H9 (cell line): ENCODE data around the gene CDK16. TPM values are rescaled to one million over a fixed set of nuclear protein-coding genes. Genes with fewer than 3 reads are reported as not detected.

Source experiments
- DNase-seq: peaks from one replicate; pipeline ENCODE4 v3.0.0-alpha.2; 2017
- H2AFZ ChIP-seq: one replicate; pipeline ENCODE4 v1.6.1; 2013; ENCODE audit warnings: mild to moderate bottlenecking, low read length, control low read depth, moderate library complexity
- H2AK5ac ChIP-seq: 2 replicates; pipeline ENCODE4 v1.6.1; 2013; ENCODE audit warnings: low read length, control low read depth, mixed read lengths; ENCODE audit not compliant: insufficient read length
- H2BK120ac ChIP-seq: one replicate; pipeline ENCODE4 v1.6.1; 2013; ENCODE audit warnings: low read depth, mild to moderate bottlenecking, low read length, control low read depth, inconsistent platforms; ENCODE audit not compliant: poor library complexity, severe bottlenecking
- H2BK12ac ChIP-seq: 2 replicates; pipeline ENCODE4 v1.6.1; 2013; ENCODE audit warnings: low read length, control low read depth, mixed read lengths, low read depth; ENCODE audit not compliant: insufficient read length
- H2BK15ac ChIP-seq: 2 replicates; pipeline ENCODE4 v1.6.1; 2013; ENCODE audit warnings: low read depth, low read length, control low read depth
- H2BK20ac ChIP-seq: one replicate; pipeline ENCODE4 v1.6.1; 2013; ENCODE audit warnings: low read depth, mild to moderate bottlenecking, low read length, control low read depth, inconsistent platforms; ENCODE audit not compliant: poor library complexity, severe bottlenecking
- H2BK5ac ChIP-seq: 2 replicates; pipeline ENCODE4 v1.6.1; 2013; ENCODE audit warnings: low read length, control low read depth, mixed read lengths; ENCODE audit not compliant: insufficient read length
- H3K14ac ChIP-seq: 2 replicates; pipeline ENCODE4 v1.6.1; 2013; ENCODE audit warnings: low read length, control low read depth; ENCODE audit not compliant: insufficient read depth
- H3K18ac ChIP-seq: 2 replicates; pipeline ENCODE4 v1.6.1; 2013; ENCODE audit warnings: low read depth, mild to moderate bottlenecking, mixed read lengths, low read length, control low read depth; ENCODE audit not compliant: insufficient read length
- H3K23ac ChIP-seq: 2 replicates; pipeline ENCODE4 v1.6.1; 2013; ENCODE audit warnings: low read length, control low read depth, mixed read lengths, low read depth; ENCODE audit not compliant: insufficient read length
- H3K23me2 ChIP-seq: 2 replicates; pipeline ENCODE4 v1.6.1; 2013; ENCODE audit warnings: low read depth, mild to moderate bottlenecking, mixed read lengths, low read length, control low read depth; ENCODE audit not compliant: insufficient read length, poor library complexity, severe bottlenecking
- H3K27ac ChIP-seq: 2 replicates; pipeline ENCODE4 v1.5.1; 2013; ENCODE audit warnings: low read length, control low read depth, mixed read lengths, low read depth; ENCODE audit not compliant: insufficient read length
- H3K27me3 ChIP-seq: 2 replicates; pipeline ENCODE4 v1.6.1; 2013; ENCODE audit warnings: low read length, control low read depth, inconsistent platforms; ENCODE audit not compliant: insufficient read depth
- H3K4ac ChIP-seq: 2 replicates; pipeline ENCODE4 v1.6.1; 2013; ENCODE audit warnings: low read depth, mild to moderate bottlenecking, control low read depth, inconsistent platforms, low read length, moderate library complexity
- H3K4me1 ChIP-seq: 2 replicates; pipeline ENCODE4 v1.6.1; 2013; ENCODE audit warnings: low read length, control low read depth, inconsistent platforms; ENCODE audit not compliant: insufficient read depth
- H3K4me2 ChIP-seq: 2 replicates; pipeline ENCODE4 v1.6.1; 2013; ENCODE audit warnings: low read length, control low read depth, mixed read lengths; ENCODE audit not compliant: insufficient read length, insufficient read depth
- H3K56ac ChIP-seq: 2 replicates; pipeline ENCODE4 v1.6.1; 2013; ENCODE audit warnings: low read depth, mild to moderate bottlenecking, mixed read lengths, low read length, control low read depth; ENCODE audit not compliant: insufficient read length
- H3K79me1 ChIP-seq: 2 replicates; pipeline ENCODE4 v1.6.1; 2013; ENCODE audit warnings: low read depth, mild to moderate bottlenecking, moderate library complexity, low read length, control low read depth, inconsistent platforms; ENCODE audit not compliant: insufficient read depth, poor library complexity, severe bottlenecking
- H3K79me2 ChIP-seq: 2 replicates; pipeline ENCODE4 v1.6.1; 2013; ENCODE audit warnings: low read length, control low read depth, inconsistent platforms; ENCODE audit not compliant: insufficient read depth
- H3K9ac ChIP-seq: 2 replicates; pipeline ENCODE4 v1.6.1; 2013; ENCODE audit warnings: low read length, control low read depth, mixed read lengths; ENCODE audit not compliant: insufficient read length; ENCODE audit errors: extremely low read depth
- H3K9me3 ChIP-seq: one replicate; pipeline ENCODE4 v1.6.1; 2013; ENCODE audit warnings: low read depth, low read length, inconsistent platforms; ENCODE audit not compliant: control insufficient read depth
- H3T11ph ChIP-seq: one replicate; pipeline ENCODE4 v1.6.1; 2013; ENCODE audit warnings: mild to moderate bottlenecking, low read length, control low read depth, inconsistent platforms
- H4K20me1 ChIP-seq: one replicate; pipeline ENCODE4 v1.6.1; 2013; ENCODE audit not compliant: control insufficient read depth, insufficient read length, insufficient read depth
- H4K5ac ChIP-seq: 2 replicates; pipeline ENCODE4 v1.6.1; 2013; ENCODE audit warnings: low read depth, mild to moderate bottlenecking, mixed read lengths, low read length, control low read depth; ENCODE audit not compliant: insufficient read length
- H4K8ac ChIP-seq: replicated peaks from 2 replicates; pipeline ENCODE4 v1.6.1; 2013; ENCODE audit warnings: low read length, control low read depth, mixed read lengths, low read depth; ENCODE audit not compliant: insufficient read length
- H4K91ac ChIP-seq: 2 replicates; pipeline ENCODE4 v1.6.1; 2013; ENCODE audit warnings: low read depth, mild to moderate bottlenecking, moderate library complexity, mixed read lengths, low read length, control low read depth; ENCODE audit not compliant: insufficient read length
- H3K27ac Mint-ChIP-seq, 3 experiments: 2 replicates in 2 of 3; 3 replicates in 1 of 3; pipeline ENCODE4 v1.8.0; 2020 to 2021; ENCODE audit warnings: mixed read lengths in 3 of 3, mild to moderate bottlenecking in 1 of 3, moderate library complexity in 1 of 3
- H3K27me3 Mint-ChIP-seq: 2 replicates; pipeline ENCODE4 v1.8.0; 2021; ENCODE audit warnings: low read depth, mild to moderate bottlenecking, moderate library complexity, mixed read lengths
- H3K36me3 Mint-ChIP-seq, 3 experiments: 2 replicates in 2 of 3; 3 replicates in 1 of 3; pipeline ENCODE4 v1.8.0; 2020 to 2021; ENCODE audit warnings: low read depth in 3 of 3, mixed read lengths in 3 of 3; ENCODE audit not compliant: insufficient read depth in 1 of 3
- H3K4me1 Mint-ChIP-seq, 2 experiments: 2 replicates each; pipeline ENCODE4 v1.8.0; 2020; ENCODE audit warnings: mixed read lengths in 2 of 2
- H3K4me3 Mint-ChIP-seq, 2 experiments: 2 replicates in 1 of 2; 3 replicates in 1 of 2; pipeline ENCODE4 v1.8.0; 2020 to 2021; ENCODE audit warnings: mild to moderate bottlenecking in 2 of 2, mixed read lengths in 2 of 2, moderate library complexity in 1 of 2
- H3K9me3 Mint-ChIP-seq, 2 experiments: 2 replicates in 1 of 2; 3 replicates in 1 of 2; pipeline ENCODE4 v1.8.0; 2020; ENCODE audit warnings: mild to moderate bottlenecking in 2 of 2, mixed read lengths in 2 of 2, moderate library complexity in 1 of 2
- CTCF ChIP-seq: fragments of 200-600 bp; sonication (generic); conservative IDR thresholded peaks from 3 replicates; pipeline ENCODE4 v1.8.0; 2021; ENCODE audit warnings: antibody characterized with exemption, mild to moderate bottlenecking
- WGBS: extraction: QIAGEN DNeasy Blood & Tissue Kit; methylation state at CpG from one replicate; pipeline ENCODE4 v1.1.7; 2013; ENCODE audit warnings: missing lambda C conversion rate, low lambda C conversion rate, mixed read lengths; ENCODE audit not compliant: insufficient read length; ENCODE audit errors: extremely low coverage; 5-methylcytosine and 5-hydroxymethylcytosine counted together
- total RNA-seq: library from RNA; stranded (reverse); gene quantifications from 2 replicates; pipeline ENCODE4 v1.2.1, GENCODE V29; 2021

Gene CDK16
- total RNA-seq, 1 experiment from 2014 or later = 226 TPM

- DNase-seq = no peak
- H2BK120ac ChIP-seq = no peak overlapping the region
- H2AFZ ChIP-seq = no peak overlapping the region
- H3K4ac ChIP-seq = no peak overlapping the region
- no peak overlapping the region for H2BK5ac ChIP-seq
- H3K27me3 ChIP-seq = no peaks in the 10 kb centered on the region
- no peaks in the 10 kb centered on the region for H3K79me1 ChIP-seq
- no peak overlapping the region for H3K56ac ChIP-seq
- no peak overlapping the region for H4K91ac ChIP-seq
- no peaks in the 10 kb centered on the region for H3K9me3 ChIP-seq
- Mint-ChIP-seq H3K36me3 (peaks cover 25 to 59% (median 52%) of the 10 kb centered on the region in 3 experiments; a peak in 6 of 7 replicates), H3K27ac (0 out of 7 replicates have a peak overlapping the region, but pooled peaks of 1 of the 3 experiments have one; percentile 75), H3K9me3 (peaks cover 5 to 7% of the 10 kb centered on the region in 2 experiments; a peak in 4 of 5 replicates), H3K4me3 (no peak overlapping the region), H3K4me1 (no peaks in the 10 kb centered on the region), H3K27me3 (no peaks in the 10 kb centered on the region; the same call in none of the 2 replicates)
- no peak overlapping the region for H2AK5ac ChIP-seq
- H3K79me2 ChIP-seq = no peaks in the 10 kb centered on the region
- H4K5ac ChIP-seq = no peak overlapping the region
- H3K4me2 ChIP-seq = no peak overlapping the region
- H3K23me2 ChIP-seq = no peaks in the 10 kb centered on the region
- H4K8ac ChIP-seq = no peak overlapping the region
- no peak overlapping the region for H3K23ac ChIP-seq
- no peak for TF ChIP-seq CTCF
- H3K4me1 ChIP-seq = no peaks in the 10 kb centered on the region
- no peak overlapping the region for H2BK12ac ChIP-seq
- H3K14ac ChIP-seq = no peak overlapping the region
- WGBS = no CpG with 5 or more reads among the region's 6 CpGs
- H2BK20ac ChIP-seq = no peak overlapping the region
- H4K20me1 ChIP-seq = no peaks in the 10 kb centered on the region
- no peak overlapping the region for H3T11ph ChIP-seq
- H3K18ac ChIP-seq = no peak overlapping the region
- no peak overlapping the region for H2BK15ac ChIP-seq
- H3K27ac ChIP-seq = no peak overlapping the region
- no peak overlapping the region for H3K9ac ChIP-seq
Observed at GRCh38 chrX:47248576-47248975, 30.1 kb downstream of the CDK16 start.
